ENCODE data around the gene MSLN.

Gene MSLN

GRCh38 chr16:791131-791530, 30.6 kb downstream of the MSLN start:
- intact Hi-C loops (cut with DNase I; ENCODE audit: low total_unique reads) = no loop called here
- Histone ChIP-seq H3K27me3 (peaks cover 0 to 5% of the 10 kb centered on the region in 2 donors), H3K9me3 (no peaks in the 10 kb centered on the region), H3K36me3 (peaks cover 0 to 29% (median 0%) of the 10 kb centered on the region in 3 donors), H3K4me1 (peaks cover 0 to 24% (median 21%) of the 10 kb centered on the region in 4 donors), H3K4me3 (no peak overlapping the region), H3K27ac (no peak overlapping the region)
- no peak for TF ChIP-seq CTCF (IDR thresholded peaks at IDR 0.05)
- no peak for DNase-seq

GRCh38 chr16:792221-792995, 31.9 kb downstream of the MSLN start:
- no peak overlapping the region for H3K27ac ChIP-seq
- peaks cover 0 to 26% (median 0%) of the 10 kb centered on the region in 3 donors for H3K36me3 ChIP-seq
- intact Hi-C loops (cut with DNase I; ENCODE audit: low total_unique reads) = no loop called here
- DNase-seq = no peak
- peaks cover 0 to 18% of the 10 kb centered on the region in 2 donors for H3K27me3 ChIP-seq
- TF ChIP-seq CTCF (IDR thresholded peaks at IDR 0.05) = no peak
- no peak overlapping the region for H3K4me3 ChIP-seq
- H3K9me3 ChIP-seq = no peaks in the 10 kb centered on the region
- peaks cover 0 to 17% (median 15%) of the 10 kb centered on the region in 4 donors for H3K4me1 ChIP-seq

- Histone ChIP-seq H3K27me3 (peaks cover 0 to 27% of the 10 kb centered on the region in 2 donors), H3K36me3 (peaks cover 0 to 26% (median 0%) of the 10 kb centered on the region in 3 donors), H3K9me3 (no peaks in the 10 kb centered on the region), H3K4me3 (no peak overlapping the region), H3K27ac (no peak overlapping the region), H3K4me1 (peaks cover 0 to 11% (median 10%) of the 10 kb centered on the region in 4 donors)
- intact Hi-C loops (cut with DNase I; ENCODE audit: low total_unique reads) = no loop called here
- no peak for DNase-seq
- no peak for TF ChIP-seq CTCF (IDR thresholded peaks at IDR 0.05)
Measured at GRCh38 chr16:793414-793813, 32.9 kb downstream of the MSLN start.

- Histone ChIP-seq H3K4me1 (peaks cover 0 to 4% (median 3%) of the 10 kb centered on the region in 4 donors), H3K9me3 (no peaks in the 10 kb centered on the region), H3K4me3 (no peak overlapping the region), H3K36me3 (peaks cover 0 to 26% (median 0%) of the 10 kb centered on the region in 3 donors), H3K27ac (no peak overlapping the region), H3K27me3 (peaks cover 0 to 35% of the 10 kb centered on the region in 2 donors)
- no peak for DNase-seq
- intact Hi-C loops (cut with DNase I; ENCODE audit: low total_unique reads) = no loop called here
- TF ChIP-seq CTCF (IDR thresholded peaks at IDR 0.05) = no peak
Measured at GRCh38 chr16:794091-794822, 33.7 kb downstream of the MSLN start.

GRCh38 chr16:794853-795466, 34.4 kb downstream of the MSLN start:
- TF ChIP-seq CTCF (IDR thresholded peaks at IDR 0.05) = no peak
- DNase-seq = no peak
- peaks cover 0 to 26% (median 0%) of the 10 kb centered on the region in 3 donors for H3K36me3 ChIP-seq
- H3K27ac ChIP-seq = no peak overlapping the region
- H3K4me3 ChIP-seq = no peak overlapping the region
- H3K9me3 ChIP-seq = no peaks in the 10 kb centered on the region
- H3K4me1 ChIP-seq = no peaks in the 10 kb centered on the region
- intact Hi-C loops (cut with DNase I; ENCODE audit: low total_unique reads) = no loop called here
- H3K27me3 ChIP-seq = peaks cover 0 to 42% of the 10 kb centered on the region in 2 donors

Measured in tibial artery (tissue), 4 donors.